ENCODE results near the gene KDM4B.

KDM4B gene

GRCh38 chr19:5145521-5146511 lies 176.9 kb downstream of the KDM4B start:
- no peak for DNase-seq (ENCODE audit: low read depth, low spot score)
- no peak for TF ChIP-seq CTCF (IDR thresholded peaks at IDR 0.05; ENCODE audit: low read depth, low read length)
- no peak overlapping the region for H3K4me3 ChIP-seq (ENCODE audit: low read depth, low read length)
- in situ Hi-C loops (cut with HindIII; ENCODE audit: low sequenced_read_pairs) = no loop called here

DNA sequence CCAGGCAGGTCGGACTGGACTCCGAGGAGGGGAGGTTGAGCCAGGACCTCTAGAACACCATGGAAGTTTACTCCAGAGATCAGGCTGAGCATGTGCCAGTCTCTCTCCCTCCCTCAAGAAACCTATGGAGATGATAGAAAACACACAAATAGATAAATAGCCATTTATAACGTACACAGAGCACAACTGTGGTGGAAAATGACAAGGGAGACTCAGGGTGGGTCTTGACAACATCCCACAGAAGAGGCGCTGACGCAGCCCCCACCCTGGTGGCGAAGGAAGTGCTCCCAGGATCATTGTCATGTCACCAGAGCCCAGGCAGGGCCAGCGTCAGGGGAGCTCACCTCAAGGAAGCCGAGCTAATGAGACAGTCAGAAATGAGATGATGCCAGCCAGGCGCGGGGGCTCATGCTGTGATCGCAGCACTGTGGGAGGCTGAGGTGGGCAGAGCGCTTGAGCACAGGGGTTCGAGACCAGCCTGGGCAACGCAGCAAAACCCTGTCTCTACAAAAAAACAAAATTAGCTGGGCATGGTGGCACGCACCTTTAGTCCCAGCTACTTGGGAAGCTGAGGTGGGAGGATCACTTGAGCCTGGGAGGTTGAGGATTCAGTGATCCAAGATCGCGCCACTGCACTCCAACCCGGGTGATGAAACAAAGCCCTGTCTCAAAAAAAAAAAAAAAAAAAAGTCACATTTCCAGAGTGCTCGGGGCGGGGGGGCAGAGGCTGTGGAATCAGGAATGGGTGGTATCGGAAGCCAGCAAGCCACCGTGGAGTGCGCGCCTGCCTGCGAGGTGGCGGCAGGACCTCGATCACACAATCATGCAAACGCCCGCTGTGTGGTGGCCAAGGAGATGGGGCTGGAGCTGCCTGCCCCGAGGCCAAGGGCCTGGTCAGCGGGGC lies 178.4 kb downstream of the KDM4B start:
- in situ Hi-C loops (cut with HindIII; ENCODE audit: low sequenced_read_pairs) = no loop called here
- no peak overlapping the region for H3K4me3 ChIP-seq (ENCODE audit: low read depth, low read length)
- TF ChIP-seq CTCF (IDR thresholded peaks at IDR 0.05; ENCODE audit: low read depth, low read length) = no peak
- DNase-seq (ENCODE audit: low read depth, low spot score) = no peak

- no peak overlapping the region for H3K4me3 ChIP-seq (ENCODE audit: low read depth, low read length)
- in situ Hi-C loops (cut with HindIII; ENCODE audit: low sequenced_read_pairs) = no loop called here
- no peak for TF ChIP-seq CTCF (IDR thresholded peaks at IDR 0.05; ENCODE audit: low read depth, low read length)
- DNase-seq (ENCODE audit: low read depth, low spot score) = peak; percentile 56
These were observed 179.3 kb downstream of the KDM4B start for GRCh38 chr19:5147978-5148793.

DNA sequence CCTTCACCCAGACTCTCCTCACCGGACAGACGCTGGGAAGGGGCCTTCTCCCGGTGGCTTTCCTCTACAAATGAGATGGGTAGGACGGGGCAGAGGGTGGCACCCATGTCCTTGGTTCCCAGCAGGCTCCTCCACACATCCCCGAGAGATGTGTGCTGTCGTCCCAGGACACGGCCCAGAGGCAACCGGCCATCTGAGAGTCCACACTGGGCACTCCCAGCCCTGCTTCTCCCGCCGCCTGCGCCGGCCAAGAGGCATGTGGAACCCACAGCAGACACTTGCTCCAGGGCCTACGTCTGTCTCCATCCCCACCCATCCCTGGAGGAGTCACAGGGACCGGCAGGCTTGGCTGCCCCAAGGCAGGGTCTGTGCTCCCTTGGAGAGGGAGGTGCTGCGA lies 179.9 kb downstream of the KDM4B start:
- in situ Hi-C loops (cut with HindIII; ENCODE audit: low sequenced_read_pairs) = no loop called here
- no peak for DNase-seq (ENCODE audit: low read depth, low spot score)
- no peak overlapping the region for H3K4me3 ChIP-seq (ENCODE audit: low read depth, low read length)
- TF ChIP-seq CTCF (IDR thresholded peaks at IDR 0.05; ENCODE audit: low read depth, low read length) = no peak

DNA sequence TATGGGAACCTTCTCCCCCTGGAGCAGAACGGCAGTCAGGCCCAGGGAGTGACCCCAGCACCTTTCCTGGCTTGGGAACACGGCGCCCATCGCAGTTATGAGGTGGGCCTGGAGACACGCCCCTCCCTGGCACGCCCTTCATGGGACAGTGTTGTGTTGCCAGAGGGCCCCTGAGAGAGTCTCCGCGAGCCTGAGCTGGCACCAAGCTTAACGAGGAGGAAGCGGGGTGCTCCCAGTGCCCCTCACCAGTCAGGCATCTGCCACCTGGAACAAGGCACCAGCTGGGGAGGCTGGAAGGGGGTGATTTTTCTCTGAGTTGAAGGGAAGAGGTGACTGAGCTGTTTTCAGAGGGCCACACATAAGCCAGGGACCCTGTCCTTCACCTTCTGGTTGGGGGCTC lies 180.6 kb downstream of the KDM4B start:
- no peak for TF ChIP-seq CTCF (IDR thresholded peaks at IDR 0.05; ENCODE audit: low read depth, low read length)
- H3K4me3 ChIP-seq (ENCODE audit: low read depth, low read length) = no peak overlapping the region
- no peak for DNase-seq (ENCODE audit: low read depth, low spot score)
- in situ Hi-C loops (cut with HindIII; ENCODE audit: low sequenced_read_pairs) = no loop called here
